Stimulated activated CD8-positive, alpha-beta memory T cell treated with anti-CD3 and anti-CD28 coated beads, Interleukin-4, amount 100 ng/mL, for 48 hours (primary cell): Measurements from ENCODE around the gene ENAM.
"Not testable (repeated sequence)": the region's sequence is repeated elsewhere in the genome, so short reads cannot be mapped to it uniquely, and the experiment has no call there.

Source experiments
- DNase-seq: peaks from one replicate; pipeline ENCODE4 v3.0.0-alpha.2; 2020

The ENAM gene

DNA sequence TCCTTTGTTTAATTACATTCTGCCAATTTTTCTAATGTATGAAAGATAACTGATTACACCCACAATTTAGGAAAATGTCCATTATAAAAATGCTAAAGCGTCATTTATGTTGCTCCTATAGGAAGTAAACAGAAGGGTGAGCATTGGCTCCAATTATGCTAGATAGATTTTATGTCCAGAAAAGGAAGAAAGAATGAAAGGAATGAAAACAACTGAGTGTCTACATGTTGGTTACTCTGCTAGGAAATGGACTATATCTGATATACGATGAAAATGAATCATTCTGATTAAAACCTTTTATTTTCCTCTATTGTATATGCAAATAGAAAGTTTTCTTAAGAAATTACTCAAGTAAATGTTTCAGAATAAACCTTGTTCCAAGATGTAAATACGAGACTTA, 1.6 kb downstream of the ENAM start:
- DNase-seq = no peak

DNA sequence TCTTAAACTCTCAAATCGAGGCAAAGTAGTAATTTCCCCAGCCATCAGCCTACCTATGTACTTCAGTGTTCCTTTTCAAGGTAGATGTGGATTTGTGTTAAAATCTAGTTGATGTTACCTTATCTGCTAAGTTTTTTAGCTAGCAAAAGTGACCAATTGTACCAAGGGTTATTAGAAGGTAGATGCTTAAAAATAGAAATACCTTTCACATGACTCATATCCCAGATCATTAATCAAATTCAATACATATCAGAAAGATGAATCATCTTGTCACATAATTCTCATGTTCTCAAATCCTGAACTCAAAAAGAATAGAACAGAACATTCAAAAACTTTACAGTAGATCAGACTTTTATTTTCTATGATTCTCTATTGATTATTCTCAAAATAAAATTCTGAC, 3.5 kb downstream of the ENAM start:
- no peak for DNase-seq

DNA sequence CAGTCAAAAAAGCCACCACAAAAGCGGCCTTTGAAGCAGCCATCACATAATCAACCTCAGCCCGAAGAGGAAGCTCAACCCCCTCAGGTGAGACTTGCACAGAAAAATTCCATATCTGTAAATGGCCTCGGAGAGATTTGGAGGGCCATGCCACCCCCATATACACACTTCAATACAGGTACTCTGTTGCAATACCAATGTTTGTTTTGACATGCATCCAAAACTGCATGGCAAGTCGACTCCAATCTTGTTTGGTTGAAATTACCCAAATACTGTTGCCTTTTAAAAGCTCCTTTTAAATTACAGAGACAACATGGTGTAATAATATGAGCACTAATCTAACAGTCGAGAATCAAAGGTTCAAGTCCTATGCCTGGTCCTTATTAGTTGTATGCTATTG, 5.9 kb downstream of the ENAM start:
- DNase-seq = no peak

DNA sequence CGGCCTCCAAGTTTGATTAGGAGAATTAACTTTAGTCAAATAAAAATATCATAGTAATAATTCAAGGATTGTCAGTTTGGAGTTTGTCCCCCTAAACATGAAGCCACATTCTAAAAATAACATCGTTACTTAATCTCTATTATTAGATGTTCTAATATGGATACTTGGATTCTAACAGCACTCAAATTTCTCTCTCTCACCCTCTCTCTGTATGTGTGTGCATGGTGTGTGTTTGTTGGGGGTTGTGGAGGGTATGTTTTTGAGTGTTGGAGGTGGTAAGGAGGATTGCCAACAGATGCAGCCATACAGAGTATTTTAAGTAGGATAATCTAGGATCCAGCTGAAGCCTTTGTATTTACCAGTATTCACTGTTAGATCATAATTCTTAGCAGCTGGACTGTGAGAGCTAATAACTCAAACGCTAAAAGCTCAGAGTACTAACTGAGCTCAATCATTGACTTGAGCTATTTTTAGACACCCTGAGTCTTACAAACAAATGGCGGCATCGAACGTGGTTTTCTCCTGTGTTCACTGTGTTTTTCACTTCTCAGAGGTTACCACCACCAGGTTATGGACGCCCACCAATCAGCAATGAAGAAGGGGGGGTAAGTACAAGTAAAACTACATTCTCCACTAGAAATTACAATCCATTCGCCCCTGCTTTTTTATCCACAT, 8.8 kb downstream of the ENAM start:
- no peak for DNase-seq

DNA sequence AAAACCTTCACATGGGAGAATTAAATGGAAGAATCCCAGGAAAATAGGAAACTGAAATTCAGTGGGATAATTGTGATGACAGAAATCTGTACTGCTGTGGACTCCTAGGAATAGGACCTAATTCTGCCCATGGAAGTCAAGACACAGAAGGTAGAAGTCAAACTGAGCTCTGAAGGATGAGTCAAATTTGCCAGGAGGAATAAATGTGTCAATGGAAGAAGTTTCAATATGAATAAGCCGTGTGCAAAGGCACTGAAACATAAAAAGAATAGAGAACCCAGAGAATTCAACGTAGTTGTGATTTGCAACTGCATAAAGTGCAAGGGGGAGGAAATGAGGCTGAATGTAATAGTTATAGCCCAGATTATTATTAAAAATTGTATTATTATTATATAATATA, 11.6 kb downstream of the ENAM start:
- DNase-seq = no peak

DNA sequence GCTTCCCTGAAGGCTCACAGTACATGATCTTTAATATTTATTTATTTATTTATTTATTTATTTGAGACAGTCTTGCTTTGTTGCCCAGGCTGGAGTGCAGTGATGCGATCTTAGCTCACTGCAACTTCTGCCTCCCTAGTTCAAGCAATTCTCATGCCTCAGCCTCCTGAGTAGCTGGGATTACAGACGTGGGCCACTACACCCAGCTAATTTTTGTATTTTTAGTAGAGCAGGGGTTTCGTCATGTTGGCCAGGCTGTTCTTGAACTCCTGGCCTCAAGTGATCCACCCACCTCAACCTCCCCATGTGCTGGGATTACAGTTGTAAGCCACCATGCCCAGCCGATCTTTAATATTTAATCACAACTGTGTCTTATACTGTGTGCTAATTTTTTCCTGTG, 22.2 kb downstream of the ENAM start:
- DNase-seq = not testable (repeated sequence)

DNA sequence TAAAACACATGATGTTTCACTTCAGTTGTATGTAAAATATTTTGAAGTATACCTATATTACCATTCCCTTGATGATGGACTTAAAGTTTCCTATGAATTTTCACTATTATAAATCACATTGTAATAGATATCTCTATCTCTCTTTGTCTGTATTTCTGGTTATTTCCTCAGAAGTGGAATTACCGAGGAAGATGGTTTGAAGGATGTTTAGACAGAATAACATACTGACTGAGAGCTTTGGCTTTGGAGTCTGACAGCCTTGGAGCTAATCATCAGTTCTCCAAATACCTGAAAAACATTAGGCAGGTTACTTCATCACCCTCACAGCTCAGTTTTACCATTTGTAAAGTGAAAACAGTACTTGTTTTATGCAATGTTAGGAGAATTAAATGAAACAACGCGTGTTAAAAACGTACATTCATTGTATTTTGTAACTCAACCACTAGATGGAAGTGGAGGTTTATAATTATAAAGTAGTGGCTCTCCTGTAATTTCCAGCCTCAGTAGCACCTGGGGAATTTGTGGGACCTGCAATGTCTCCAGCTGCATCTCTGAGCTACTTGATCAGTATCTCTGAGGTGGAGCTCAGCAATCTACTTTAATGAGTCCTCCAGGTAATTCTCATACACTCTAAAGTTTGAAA, 23.4 kb downstream of the ENAM start:
- no peak for DNase-seq

DNA sequence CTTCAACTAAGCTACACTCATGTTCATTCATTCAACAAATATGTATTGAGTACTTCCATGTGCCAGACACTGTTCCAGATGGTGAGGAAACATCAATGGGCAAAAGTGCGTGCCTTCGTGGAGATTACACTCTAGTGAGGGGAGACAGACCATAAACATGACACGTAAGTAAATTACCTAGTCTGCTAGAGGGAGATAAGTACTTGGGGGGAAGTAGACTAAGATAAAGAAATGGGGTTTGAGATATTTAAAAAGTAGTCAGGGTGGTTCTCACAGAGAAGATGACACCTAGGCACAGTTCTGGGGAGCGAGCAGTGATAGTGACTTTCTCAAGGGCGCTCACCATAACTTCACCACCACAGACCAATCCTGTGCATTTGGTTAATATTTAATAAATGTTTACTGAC, 26.1 kb downstream of the ENAM start:
- DNase-seq = no peak

DNA sequence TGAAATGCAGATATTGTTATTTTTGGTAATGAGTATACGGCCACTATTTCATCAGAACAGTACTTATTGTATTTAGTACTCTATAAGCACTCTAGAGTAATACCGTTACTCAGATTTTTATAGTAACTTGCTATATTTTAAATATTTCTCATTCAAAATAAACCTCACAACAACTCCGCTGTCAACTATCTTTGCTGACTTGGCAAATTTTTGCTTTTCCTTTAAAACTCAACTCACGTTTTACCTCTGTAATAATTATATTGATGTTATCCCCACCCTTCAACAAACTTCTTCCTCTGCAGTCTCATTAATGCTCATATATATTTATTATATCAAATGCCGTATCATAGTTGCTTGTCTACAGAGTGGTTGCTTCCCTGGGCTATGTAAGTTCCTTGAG, 28.8 kb downstream of the ENAM start:
- no peak for DNase-seq

DNA sequence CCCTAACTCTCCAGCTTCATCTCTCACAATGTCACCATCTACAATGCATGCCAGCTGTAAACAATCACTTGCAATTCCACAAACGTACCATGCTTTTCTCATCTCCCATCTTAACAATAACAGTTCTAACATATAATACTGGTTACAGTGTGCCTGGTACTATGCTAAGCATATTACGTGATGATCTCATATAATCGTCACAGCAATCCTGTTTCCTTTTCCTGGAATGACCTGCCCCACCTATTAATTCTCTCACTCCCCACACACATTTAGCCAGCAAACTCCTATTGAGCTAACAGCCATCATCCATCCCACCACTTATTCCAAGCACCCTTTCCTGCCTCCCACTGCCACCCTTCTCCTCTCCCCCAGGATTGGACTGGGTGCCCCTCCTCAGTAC, 29.9 kb downstream of the ENAM start:
- no peak for DNase-seq

DNA sequence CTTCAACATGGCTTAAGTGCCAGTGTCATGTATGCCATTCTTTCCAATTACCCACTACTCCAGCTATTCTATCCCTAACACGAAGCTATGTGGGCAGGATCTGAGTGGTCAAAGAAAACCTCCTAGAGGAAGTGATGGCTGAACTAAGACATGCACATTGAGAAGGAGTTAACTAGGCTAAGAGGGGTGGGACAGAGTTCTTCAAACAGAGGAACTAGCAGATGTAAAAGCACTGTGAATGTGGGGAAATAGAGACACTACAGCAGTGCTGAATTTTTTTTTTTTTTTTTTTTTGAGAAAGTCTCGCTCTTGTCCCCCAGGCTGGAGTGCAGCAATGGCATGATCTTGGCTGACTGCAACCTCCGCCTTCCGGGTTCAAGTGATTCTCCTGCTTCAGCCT, 31.6 kb downstream of the ENAM start:
- no peak for DNase-seq

DNA sequence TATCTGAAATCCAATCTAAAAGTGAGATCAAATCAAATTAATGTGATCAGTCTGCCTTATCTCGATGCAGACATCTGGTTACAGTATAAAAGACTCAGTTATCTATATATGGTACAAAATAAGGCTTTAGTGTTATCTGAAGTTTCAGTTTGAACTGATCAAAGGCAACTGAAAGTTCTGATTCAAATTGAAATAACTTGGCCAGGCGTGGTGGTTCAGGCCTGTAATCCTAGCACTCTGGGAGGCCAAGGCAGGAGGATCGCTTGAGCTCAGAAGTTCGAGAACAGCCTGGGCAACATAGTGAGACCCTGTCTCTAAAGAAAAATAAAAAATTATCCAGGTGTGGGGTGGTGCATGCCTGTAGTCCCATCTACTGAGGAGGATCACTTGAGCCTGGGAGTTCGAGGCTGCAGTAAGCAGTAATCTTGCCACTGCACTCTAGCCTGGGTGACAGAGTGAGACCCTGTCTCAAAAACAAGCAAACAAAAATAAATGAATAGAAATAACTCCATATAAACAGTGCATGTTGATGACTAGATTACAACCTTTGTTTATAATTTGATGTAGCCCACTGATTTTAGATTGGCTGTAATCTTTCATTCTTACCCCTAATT, 32.9 kb downstream of the ENAM start:
- DNase-seq = not testable (repeated sequence)

DNA sequence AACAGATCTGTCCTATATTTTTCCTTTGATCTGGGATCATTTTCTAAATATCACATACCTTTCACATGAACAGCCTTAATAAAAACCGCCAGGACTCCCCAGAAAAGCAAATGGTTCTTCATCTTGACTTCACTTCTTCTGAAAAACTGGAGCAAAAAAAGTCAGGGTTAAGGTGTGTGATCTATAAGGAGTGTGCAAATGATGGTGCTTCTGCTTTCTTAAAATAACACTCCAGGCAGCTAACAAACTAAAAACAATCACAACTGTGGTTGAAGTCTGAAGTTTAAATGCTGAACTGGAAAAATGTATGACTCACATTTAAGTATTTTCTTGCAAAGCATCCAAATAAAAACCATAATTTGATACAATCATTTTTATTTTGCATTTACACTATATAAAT, 37.8 kb downstream of the ENAM start, which contains the start of gene JCHAIN:
TSS of gene JCHAIN (minus strand) at position 140 of the 400 bp plus-strand sequence. CDS start at position 122, 18 bp downstream.
- DNase-seq = no peak

DNA sequence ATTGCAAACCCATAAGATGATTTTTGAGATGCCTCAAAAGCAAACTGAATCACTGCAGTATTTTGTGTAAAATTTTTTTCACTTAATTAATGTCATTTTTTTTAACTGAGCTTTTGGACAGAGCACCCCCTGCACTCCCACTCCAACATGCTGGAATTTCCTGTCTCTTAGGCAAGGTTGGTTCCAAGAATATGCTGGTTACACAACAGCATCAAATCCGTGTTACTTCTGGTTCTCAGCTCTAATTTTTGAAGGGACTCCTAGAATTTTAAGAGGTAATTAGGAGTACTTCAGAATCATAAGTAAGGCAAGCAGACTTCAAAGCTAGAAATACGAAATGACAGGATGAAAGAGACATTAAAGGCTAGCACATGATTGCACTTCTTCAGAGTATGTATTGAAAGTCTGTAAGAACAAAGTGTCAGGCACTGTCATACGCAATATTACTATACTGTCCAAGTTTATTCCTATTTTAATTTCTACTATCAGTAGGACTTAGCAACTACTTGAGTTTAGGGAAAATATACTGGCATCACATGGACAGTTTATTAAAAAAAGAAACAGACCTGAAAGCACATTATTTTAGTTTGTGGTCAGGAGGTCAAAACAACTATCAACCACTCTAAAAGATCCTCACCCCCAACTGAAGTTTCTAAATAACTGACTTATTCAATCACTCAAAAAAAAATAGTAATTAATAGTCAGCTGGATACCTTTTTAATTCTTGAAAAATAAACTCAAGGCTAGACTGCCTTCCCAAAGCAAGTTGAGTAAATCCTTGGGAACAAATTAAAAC, 39.4 kb downstream of the ENAM start:
- no peak for DNase-seq

DNA sequence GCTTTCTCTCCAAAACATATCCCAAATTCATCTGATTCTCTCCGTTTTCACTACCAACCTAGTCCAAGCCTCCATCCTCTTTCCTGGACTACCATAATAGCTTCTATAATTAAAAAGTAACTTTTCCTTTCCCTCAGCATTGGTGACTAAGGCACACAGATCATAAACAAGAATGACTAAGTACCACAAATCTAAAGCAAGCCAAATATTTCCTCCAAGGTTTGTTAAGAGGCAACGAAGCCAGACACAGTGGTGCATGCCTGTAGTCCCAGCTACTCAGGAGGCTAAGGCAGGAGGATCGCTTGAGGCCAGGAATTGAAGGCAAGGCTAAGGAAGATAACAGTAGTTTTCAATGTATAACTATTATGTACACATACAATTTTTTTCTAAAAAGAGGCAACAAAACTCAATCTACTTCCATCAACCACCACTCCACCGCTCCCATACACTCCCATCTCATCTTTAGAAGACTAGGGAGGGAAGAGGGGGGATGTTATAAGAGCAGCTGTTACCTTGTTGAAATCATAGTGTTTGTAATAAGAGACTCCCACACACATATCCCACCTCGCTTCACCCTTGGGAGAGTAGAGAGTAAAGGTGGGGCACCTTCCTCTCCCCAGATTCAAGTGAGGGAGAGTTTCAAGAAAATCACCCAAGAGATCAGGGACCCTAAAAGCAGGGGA, 41.9 kb downstream of the ENAM start:
- no peak for DNase-seq

DNA sequence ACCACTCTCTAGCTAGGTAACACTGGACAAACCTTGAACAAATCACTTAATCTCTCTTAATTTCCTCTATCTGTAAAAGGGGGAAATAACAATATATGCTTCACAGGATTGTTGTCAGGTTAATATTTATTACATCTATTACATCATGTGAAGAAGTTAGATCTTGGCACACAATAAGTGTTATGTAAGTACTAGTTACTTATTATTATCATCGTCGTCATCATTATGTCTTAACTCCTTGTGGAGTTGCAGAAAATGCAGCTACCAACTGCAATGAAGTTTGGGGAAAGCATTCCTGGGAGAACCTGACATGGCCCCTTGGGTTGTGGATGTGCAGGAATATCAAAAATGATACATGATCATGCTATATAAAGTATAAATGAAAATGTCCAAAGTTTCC, 42.5 kb downstream of the ENAM start:
- DNase-seq = no peak

DNA sequence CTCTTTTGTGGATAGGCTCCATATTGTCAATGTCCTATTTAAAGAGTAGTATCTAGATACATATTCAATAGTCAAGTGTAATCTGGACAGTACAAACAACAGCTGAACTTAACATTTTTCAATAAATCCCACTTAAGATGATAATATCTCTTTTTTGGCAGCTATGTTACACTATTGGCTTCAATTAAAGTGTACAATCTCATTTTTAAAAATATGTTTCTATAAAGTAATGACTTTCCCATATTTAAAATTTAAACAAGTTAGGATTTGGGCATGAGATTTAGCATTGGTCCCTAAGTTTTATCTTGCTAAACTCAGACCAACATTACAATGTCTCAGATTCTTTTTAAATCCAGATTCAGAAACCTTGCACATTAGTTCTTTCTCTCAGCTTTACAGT, 45.6 kb downstream of the ENAM start:
- DNase-seq = no peak

DNA sequence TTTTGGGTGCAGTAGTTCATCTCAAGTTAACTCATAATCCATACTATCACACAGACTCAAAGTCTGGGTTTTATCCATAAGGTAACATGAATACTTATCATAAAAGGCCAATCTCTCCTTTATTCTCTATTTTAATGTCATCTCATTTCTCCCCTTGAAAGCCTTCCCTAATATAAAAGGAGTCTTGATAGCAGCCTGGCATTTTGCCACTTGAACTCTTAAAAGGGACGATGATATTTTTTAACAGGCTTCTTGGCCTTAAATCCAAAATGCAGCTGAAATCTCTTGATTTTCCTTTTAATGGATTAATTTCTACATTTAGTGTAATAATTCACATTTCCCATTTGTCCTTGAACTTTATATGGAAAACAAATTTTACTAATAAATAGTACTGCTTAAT, 46.2 kb downstream of the ENAM start:
- DNase-seq = no peak

DNA sequence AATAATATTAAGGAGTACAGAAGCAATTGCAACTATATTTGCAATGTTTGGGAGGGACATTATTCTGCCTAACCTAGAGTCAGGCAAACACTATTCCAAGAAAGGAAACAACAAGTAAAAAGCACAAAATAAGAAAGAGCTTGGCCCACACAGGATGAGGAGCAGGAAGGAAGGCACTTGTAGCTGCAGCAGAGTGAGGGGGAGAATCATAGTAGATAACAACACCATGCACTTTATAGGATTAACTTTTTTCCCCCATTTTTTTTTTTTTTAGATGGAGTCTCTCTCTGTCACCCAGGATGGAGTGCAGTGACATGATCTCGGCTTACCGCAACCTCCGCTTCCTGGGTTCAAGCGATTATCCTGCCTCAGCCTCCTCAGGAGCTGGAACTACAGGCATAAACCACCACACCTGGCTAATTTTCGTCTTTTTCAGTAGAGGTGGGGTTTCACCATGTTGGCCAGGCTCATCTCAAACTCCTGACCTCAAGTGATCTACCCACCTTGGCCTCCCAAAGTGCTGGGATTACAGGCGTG, 48.1 kb downstream of the ENAM start:
- no peak for DNase-seq

DNA sequence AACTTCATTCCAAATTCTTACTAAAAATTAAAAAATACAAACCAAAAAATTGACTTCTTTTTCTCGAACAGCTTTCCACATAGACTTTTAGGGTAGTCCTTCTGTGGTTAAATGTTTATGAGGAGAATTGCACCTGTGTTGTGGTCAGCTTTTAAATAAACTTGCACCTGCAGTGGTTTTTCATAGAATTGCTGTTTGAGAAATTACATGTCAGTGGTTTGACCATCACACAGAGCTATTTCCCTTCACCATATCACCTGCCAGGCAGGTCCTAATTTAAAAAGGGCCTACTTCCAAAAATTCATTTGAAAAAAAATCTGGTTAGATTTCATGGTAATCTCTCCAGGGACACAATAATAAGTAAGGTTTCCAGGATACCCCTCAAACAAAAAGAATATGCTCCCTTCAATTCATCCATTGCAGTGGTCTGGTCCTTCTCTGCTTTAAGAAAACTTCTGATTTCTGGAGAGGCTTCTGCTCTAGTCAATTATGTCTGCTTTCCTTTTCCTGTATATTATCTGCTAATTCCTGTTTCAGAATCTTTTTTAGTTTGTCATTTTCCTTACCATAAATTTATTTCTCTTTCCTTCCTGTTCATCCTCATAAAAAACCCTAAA, 49.9 kb downstream of the ENAM start:
- DNase-seq = no peak

DNA sequence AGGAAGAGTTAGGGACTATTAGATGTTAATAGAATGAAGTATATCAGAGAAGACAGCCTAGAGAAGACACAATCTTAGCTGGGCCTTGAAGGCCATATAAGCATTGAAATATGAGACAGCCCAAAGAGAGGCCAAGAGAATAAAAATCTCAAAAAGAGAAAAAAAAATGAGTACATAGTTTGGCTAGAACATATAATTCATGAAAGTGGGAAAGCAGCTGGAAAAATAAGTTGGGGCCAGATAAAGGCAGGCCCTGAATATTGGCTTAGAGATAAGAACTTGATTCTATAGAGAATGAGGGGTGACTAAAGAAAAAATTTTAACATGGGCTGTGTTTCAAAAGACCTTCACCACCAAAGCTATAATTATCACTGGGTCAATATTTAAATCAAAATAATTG, 52.4 kb downstream of the ENAM start:
- no peak for DNase-seq

DNA sequence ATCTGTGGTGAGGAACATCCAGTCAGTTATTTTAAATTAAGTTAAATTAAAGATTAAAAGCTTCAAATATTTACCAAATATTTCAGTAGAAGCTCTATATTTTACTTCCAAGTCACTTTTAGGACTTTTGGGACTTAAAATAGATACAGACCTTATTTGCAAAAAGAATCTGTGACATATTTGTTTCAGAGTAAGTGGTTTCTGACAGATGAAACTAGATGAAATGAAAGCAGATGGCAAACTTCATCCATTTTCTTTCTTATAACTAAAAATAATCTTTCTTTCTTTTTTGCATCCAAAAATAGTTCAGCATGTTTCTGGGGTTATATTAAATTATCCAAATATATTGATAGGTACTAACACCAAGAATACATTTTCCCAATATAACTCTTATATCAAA, 53.2 kb downstream of the ENAM start:
- no peak for DNase-seq
